ENCODE results near the gene CT45A6.
"Not testable (repeated sequence)": the region's sequence is repeated elsewhere in the genome, so short reads cannot be mapped to it uniquely, and the experiment has no call there.

The CT45A6 gene

GRCh38 chrX:135802687-135803086, at the start of gene CT45A6:
TSS of gene CT45A6 (minus strand) at chrX:135802787. CDS start at chrX:135798993, 3,794 bp downstream.
- DNase-seq (ENCODE audit: low read depth in 3 of 3, low spot score in 1 of 3) = not testable (repeated sequence)

DNA sequence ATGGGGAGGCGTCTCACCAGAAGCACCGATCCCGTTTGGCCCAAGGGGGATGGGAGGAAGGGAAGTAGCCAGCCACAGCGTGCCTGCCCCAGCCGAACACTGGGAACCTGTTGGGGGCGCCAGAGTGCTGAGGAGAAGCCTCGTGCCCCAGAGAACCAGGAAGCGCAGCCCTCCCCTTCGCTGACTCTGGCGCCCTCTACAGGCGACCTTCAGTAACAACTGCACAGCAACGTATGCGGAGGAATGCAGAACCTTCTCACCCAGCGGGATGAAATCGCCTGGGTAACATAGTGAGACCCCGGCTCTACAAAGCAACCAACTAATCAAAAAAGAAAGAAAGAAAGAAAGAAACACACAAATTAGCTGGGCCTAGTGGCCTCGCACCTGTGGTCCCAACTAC, 34.6 kb upstream of the CT45A6 start, which contains the start of gene CT45A7:
Gene CT45A7 (minus strand): TSS at position 101 of the 400 bp plus-strand sequence. CDS start 3,747 bp downstream, outside the sequence.
- not testable (repeated sequence) for DNase-seq (ENCODE audit: low read depth in 3 of 3, low spot score in 1 of 3)

DNA sequence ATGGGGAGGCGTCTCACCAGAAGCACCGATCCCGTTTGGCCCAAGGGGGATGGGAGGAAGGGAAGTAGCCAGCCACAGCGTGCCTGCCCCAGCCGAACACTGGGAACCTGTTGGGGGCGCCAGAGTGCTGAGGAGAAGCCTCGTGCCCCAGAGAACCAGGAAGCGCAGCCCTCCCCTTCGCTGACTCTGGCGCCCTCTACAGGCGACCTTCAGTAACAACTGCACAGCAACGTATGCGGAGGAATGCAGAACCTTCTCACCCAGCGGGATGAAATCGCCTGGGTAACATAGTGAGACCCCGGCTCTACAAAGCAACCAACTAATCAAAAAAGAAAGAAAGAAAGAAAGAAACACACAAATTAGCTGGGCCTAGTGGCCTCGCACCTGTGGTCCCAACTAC, 17.3 kb upstream of the CT45A6 start, which contains the start of gene CT45A2:
Gene CT45A2 (minus strand): TSS at position 101 of the 400 bp plus-strand sequence. CDS start 3,747 bp downstream, outside the sequence.
- DNase-seq (ENCODE audit: low read depth in 3 of 3, low spot score in 1 of 3) = not testable (repeated sequence)

GRCh38 chrX:135785403-135785802, 17.2 kb downstream of the CT45A6 start, which contains the start of gene CT45A5:
TSS of gene CT45A5 (minus strand) at chrX:135785503. CDS start at chrX:135781729, 3,774 bp downstream.
- not testable (repeated sequence) for DNase-seq (ENCODE audit: low read depth in 3 of 3, low spot score in 1 of 3)

DNA sequence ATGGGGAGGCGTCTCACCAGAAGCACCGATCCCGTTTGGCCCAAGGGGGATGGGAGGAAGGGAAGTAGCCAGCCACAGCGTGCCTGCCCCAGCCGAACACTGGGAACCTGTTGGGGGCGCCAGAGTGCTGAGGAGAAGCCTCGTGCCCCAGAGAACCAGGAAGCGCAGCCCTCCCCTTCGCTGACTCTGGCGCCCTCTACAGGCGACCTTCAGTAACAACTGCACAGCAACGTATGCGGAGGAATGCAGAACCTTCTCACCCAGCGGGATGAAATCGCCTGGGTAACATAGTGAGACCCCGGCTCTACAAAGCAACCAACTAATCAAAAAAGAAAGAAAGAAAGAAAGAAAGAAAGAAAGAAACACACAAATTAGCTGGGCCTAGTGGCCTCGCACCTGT, 34.5 kb downstream of the CT45A6 start, which contains the start of gene CT45A3:
Gene CT45A3 (minus strand): TSS at position 101 of the 400 bp plus-strand sequence. CDS start 3,747 bp downstream, outside the sequence.
- DNase-seq (ENCODE audit: low read depth in 3 of 3, low spot score in 1 of 3) = not testable (repeated sequence)

- not testable (repeated sequence) for DNase-seq (ENCODE audit: low read depth in 3 of 3, low spot score in 1 of 3)
Measured at GRCh38 chrX:135744739-135745138, 57.8 kb downstream of the CT45A6 start.

Measured in stimulated activated CD4-positive, alpha-beta T cell treated with anti-CD3 and anti-CD28 coated beads, TNF-alpha, amount 100 ng/mL, for 1 hour (primary cell).